Astrocyte (in vitro differentiated cells and primary cell): Measurements from ENCODE around the gene MAP1A. TPM values are rescaled to one million over a fixed set of nuclear protein-coding genes. Genes with fewer than 3 reads are reported as not detected.
"Not testable (repeated sequence)": the region's sequence is repeated elsewhere in the genome, so short reads cannot be mapped to it uniquely, and the experiment has no call there.

Experiments used
- DNase-seq: peaks from one replicate; pipeline ENCODE4 v3.0.0-alpha.2; 2010; ENCODE audit warnings: low read depth
- FAIRE-seq: peaks from 2 replicates; lab custom pipeline; 2011; peaks lifted over from hg19 to GRCh38; lab: Jason Lieb, UNC
- H2AFZ ChIP-seq: 2 replicates; pipeline ENCODE4 v1.6.0; 2012; ENCODE audit warnings: low read depth, low read length, inconsistent platforms
- H3K27ac ChIP-seq: 2 replicates; pipeline ENCODE4 v1.5.1; 2011; ENCODE audit warnings: low read depth, low read length, inconsistent platforms
- H3K27me3 ChIP-seq: 2 replicates; pipeline ENCODE4 v1.6.0; 2011; ENCODE audit warnings: low read length, inconsistent platforms; ENCODE audit not compliant: insufficient read depth
- H3K36me3 ChIP-seq: 2 replicates; pipeline ENCODE4 v1.5.1; 2011; ENCODE audit warnings: low read length, inconsistent platforms; ENCODE audit not compliant: insufficient read depth
- H3K4me1 ChIP-seq: 2 replicates; pipeline ENCODE4 v1.5.1; 2011; ENCODE audit warnings: low read length, inconsistent platforms; ENCODE audit not compliant: insufficient read depth
- H3K4me2 ChIP-seq: 2 replicates; pipeline ENCODE4 v1.6.0; 2012; ENCODE audit warnings: low read length, inconsistent platforms
- H3K4me3 ChIP-seq: 2 replicates; pipeline ENCODE4 v1.5.1; 2011; ENCODE audit warnings: low read depth, mild to moderate bottlenecking, low read length, inconsistent platforms; ENCODE audit not compliant: insufficient read depth
- H3K79me2 ChIP-seq: 2 replicates; pipeline ENCODE4 v1.6.0; 2012; ENCODE audit warnings: mild to moderate bottlenecking, low read length, inconsistent platforms; ENCODE audit not compliant: insufficient read depth
- H3K9ac ChIP-seq: 2 replicates; pipeline ENCODE4 v1.6.0; 2012; ENCODE audit warnings: mild to moderate bottlenecking, low read length, inconsistent platforms
- H3K9me3 ChIP-seq: 2 replicates; pipeline ENCODE4 v1.5.1; 2012; ENCODE audit warnings: low read depth, mild to moderate bottlenecking, low read length, inconsistent platforms; ENCODE audit not compliant: insufficient read depth
- H4K20me1 ChIP-seq: 2 replicates; pipeline ENCODE4 v1.6.0; 2012; ENCODE audit warnings: low read length, inconsistent platforms; ENCODE audit not compliant: insufficient read depth
- H3K27ac Mint-ChIP-seq: one replicate; pipeline ENCODE4 v1.8.0; 2021; ENCODE audit warnings: mild to moderate bottlenecking, mixed read lengths; ENCODE audit not compliant: unreplicated experiment
- H3K27me3 Mint-ChIP-seq: one replicate; pipeline ENCODE4 v1.8.0; 2021; ENCODE audit warnings: low read depth, mixed read lengths; ENCODE audit not compliant: unreplicated experiment
- H3K36me3 Mint-ChIP-seq: one replicate; pipeline ENCODE4 v1.8.0; 2021; ENCODE audit warnings: low read depth, mixed read lengths; ENCODE audit not compliant: unreplicated experiment
- H3K4me1 Mint-ChIP-seq: one replicate; pipeline ENCODE4 v1.8.0; 2021; ENCODE audit warnings: low read depth, mixed read lengths; ENCODE audit not compliant: unreplicated experiment
- H3K4me3 Mint-ChIP-seq: one replicate; pipeline ENCODE4 v1.8.0; 2021; ENCODE audit warnings: mild to moderate bottlenecking, moderate library complexity, mixed read lengths; ENCODE audit not compliant: unreplicated experiment
- H3K9me3 Mint-ChIP-seq: one replicate; pipeline ENCODE4 v1.8.0; 2021; ENCODE audit warnings: mild to moderate bottlenecking, mixed read lengths; ENCODE audit not compliant: unreplicated experiment
- CTCF ChIP-seq: IDR thresholded peaks from 2 replicates; pipeline ENCODE4 v1.5.1; 2011; ENCODE audit warnings: low read depth, mild to moderate bottlenecking, inconsistent platforms, low read length, moderate library complexity; ENCODE audit not compliant: insufficient read depth
- EZH2 ChIP-seq: IDR thresholded peaks from 2 replicates; pipeline ENCODE4 v1.6.1; 2012; ENCODE audit warnings: mild to moderate bottlenecking, low read length, inconsistent platforms; ENCODE audit not compliant: insufficient read depth
- total RNA-seq: library from RNA; stranded (reverse); gene quantifications from 2 replicates; pipeline ENCODE4 v1.2.1, GENCODE V29; 2021

The MAP1A gene
- total RNA-seq, 1 donor from 2014 or later, result 142 TPM

GRCh38 chr15:43531018-43531670, 13.7 kb downstream of the MAP1A start:
- no peak overlapping the region for H3K9ac ChIP-seq
- FAIRE-seq (no peak), DNase-seq (no peak)
- Mint-ChIP-seq H3K4me1 (peaks cover 13% of the 10 kb centered on the region), H3K27me3 (no peaks in the 10 kb centered on the region), H3K27ac (peak overlapping the region; percentile 36), H3K9me3 (no peaks in the 10 kb centered on the region), H3K4me3 (no peak overlapping the region), H3K36me3 (peaks cover 40% of the 10 kb centered on the region)
- no peaks in the 10 kb centered on the region for H3K4me1 ChIP-seq
- H3K36me3 ChIP-seq, result peaks cover 7% of the 10 kb centered on the region
- H3K27me3 ChIP-seq, result no peaks in the 10 kb centered on the region
- TF ChIP-seq EZH2, result no peak
- no peak for TF ChIP-seq CTCF
- H3K27ac ChIP-seq, result no peak overlapping the region
- H4K20me1 ChIP-seq, result peaks cover 14% of the 10 kb centered on the region
- no peak overlapping the region for H3K4me2 ChIP-seq
- no peaks in the 10 kb centered on the region for H3K9me3 ChIP-seq
- H3K4me3 ChIP-seq, result no peak overlapping the region
- H3K79me2 ChIP-seq, result no peaks in the 10 kb centered on the region
- H2AFZ ChIP-seq, result no peak overlapping the region

GRCh38 chr15:43532826-43533225, 15.4 kb downstream of the MAP1A start:
- H3K4me3 Mint-ChIP-seq, H3K27ac Mint-ChIP-seq, H3K27me3 Mint-ChIP-seq, H3K4me1 ChIP-seq, H3K9me3 Mint-ChIP-seq, H2AFZ ChIP-seq, H3K36me3 ChIP-seq, H3K27ac ChIP-seq, DNase-seq, H3K4me3 ChIP-seq, H3K9ac ChIP-seq, H3K79me2 ChIP-seq, H3K9me3 ChIP-seq, FAIRE-seq, H4K20me1 ChIP-seq, H3K4me2 ChIP-seq, H3K27me3 ChIP-seq: not testable (repeated sequence)
- Mint-ChIP-seq H3K36me3 (peaks cover 32% of the 10 kb centered on the region), H3K4me1 (peaks cover 13% of the 10 kb centered on the region)

GRCh38 chr15:43534897-43535296, 17.5 kb downstream of the MAP1A start:
- Histone ChIP-seq H3K9me3 (no peaks in the 10 kb centered on the region), H3K9ac (no peak overlapping the region), H3K4me3 (no peak overlapping the region), H3K27me3 (no peaks in the 10 kb centered on the region), H3K4me1 (no peaks in the 10 kb centered on the region), H4K20me1 (no peaks in the 10 kb centered on the region), H3K36me3 (peaks cover 1% of the 10 kb centered on the region), H2AFZ (no peak overlapping the region), H3K27ac (no peak overlapping the region), H3K79me2 (no peaks in the 10 kb centered on the region), H3K4me2 (no peak overlapping the region)
- Mint-ChIP-seq H3K4me1 (peaks cover 10% of the 10 kb centered on the region), H3K27ac (no peak overlapping the region), H3K9me3 (no peaks in the 10 kb centered on the region), H3K4me3 (no peak overlapping the region), H3K27me3 (no peaks in the 10 kb centered on the region), H3K36me3 (peaks cover 29% of the 10 kb centered on the region)
- FAIRE-seq, result no peak
- no peak for TF ChIP-seq CTCF
- no peak for TF ChIP-seq EZH2
- DNase-seq, result no peak
